Measurements from ENCODE around the gene CFL1.

DNA sequence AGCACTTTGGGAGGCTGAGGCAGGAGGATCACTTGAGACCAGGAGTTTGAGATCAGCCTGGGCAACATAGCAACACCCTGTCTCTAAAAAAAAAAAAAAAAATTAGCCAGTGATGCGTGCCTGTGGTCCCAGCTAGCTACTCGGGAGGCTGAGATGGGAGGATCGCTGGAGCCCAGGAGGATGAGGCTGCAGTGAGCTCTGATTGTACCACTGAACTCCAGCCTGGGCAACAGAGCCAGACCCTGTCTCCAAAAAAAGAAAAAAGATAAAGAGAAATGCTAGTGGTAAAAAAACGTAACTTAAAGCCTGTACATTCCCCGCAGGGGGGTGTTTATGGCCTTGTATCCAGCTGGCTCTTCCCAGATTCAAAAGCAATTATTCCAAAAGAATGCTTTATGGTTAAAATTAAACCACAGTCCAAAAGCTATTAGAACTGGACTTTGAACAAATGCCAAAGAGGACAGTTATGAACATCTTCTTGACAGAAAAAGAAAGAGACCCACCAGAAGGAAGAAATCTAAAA lies 40.6 kb downstream of the CFL1 start:
- TF ChIP-seq ELF4 (IDR thresholded peaks at IDR 0.05) (no peak), SUZ12 (IDR thresholded peaks at IDR 0.05) (no peak)

All from HEK293T (cell line).